CD1c-positive myeloid dendritic cell (primary cell): ENCODE data around the gene GC.
"Not testable (repeated sequence)": the region's sequence is repeated elsewhere in the genome, so short reads cannot be mapped to it uniquely, and the experiment has no call there.

Experiments
- DNase-seq: peaks from one replicate; pipeline ENCODE4 v3.0.0-alpha.2; 2016; ENCODE audit errors: extremely low spot score

GC gene, protein sequence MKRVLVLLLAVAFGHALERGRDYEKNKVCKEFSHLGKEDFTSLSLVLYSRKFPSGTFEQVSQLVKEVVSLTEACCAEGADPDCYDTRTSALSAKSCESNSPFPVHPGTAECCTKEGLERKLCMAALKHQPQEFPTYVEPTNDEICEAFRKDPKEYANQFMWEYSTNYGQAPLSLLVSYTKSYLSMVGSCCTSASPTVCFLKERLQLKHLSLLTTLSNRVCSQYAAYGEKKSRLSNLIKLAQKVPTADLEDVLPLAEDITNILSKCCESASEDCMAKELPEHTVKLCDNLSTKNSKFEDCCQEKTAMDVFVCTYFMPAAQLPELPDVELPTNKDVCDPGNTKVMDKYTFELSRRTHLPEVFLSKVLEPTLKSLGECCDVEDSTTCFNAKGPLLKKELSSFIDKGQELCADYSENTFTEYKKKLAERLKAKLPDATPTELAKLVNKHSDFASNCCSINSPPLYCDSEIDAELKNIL

GRCh38 chr4:71783972-71784371 lies at the start of gene GC:
TSS of gene GC (minus strand) at chr4:71784079. CDS start at chr4:71784018, 61 bp downstream.
- no peak for DNase-seq

- no peak for DNase-seq
These were observed 49.5 kb upstream of the GC start for GRCh38 chr4:71833232-71833900.

- DNase-seq = no peak
These were observed 48.2 kb upstream of the GC start for GRCh38 chr4:71832049-71832448.

DNA sequence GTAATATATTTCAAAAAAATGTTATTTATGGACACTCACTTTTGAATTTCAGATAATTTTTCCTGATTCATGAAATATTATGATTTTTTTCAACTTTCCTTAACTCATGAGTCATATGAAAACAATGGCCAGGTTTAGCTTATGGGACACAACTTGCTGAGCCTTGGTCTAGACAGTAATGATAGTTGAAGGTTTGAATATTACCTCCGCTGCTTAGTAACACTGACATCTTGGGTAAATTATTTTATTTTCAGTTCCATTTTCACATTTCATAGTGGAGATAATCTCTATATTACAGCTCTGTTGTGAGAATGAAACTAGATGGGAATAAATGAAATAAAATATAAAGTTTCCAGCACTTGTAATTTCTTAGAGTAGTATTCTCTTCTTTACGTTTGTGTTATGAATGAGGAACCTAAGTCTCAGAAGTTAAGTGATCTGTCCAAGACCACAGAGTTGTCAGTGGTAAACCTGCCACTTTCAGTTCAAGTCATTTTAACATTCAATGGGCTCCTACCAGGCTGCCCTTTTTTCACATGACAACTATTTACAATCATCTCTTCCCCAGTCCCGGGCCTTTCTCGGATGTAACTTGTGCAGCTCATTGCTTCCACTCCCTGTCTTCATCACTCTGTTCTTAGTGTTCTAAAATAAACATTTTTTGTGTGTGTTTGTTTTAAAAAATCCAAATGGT lies 46.8 kb upstream of the GC start:
- DNase-seq = no peak

- no peak for DNase-seq
These were observed 44.6 kb upstream of the GC start for GRCh38 chr4:71828470-71828869.

GRCh38 chr4:71827826-71828225 lies 43.9 kb upstream of the GC start:
- DNase-seq = no peak

DNA sequence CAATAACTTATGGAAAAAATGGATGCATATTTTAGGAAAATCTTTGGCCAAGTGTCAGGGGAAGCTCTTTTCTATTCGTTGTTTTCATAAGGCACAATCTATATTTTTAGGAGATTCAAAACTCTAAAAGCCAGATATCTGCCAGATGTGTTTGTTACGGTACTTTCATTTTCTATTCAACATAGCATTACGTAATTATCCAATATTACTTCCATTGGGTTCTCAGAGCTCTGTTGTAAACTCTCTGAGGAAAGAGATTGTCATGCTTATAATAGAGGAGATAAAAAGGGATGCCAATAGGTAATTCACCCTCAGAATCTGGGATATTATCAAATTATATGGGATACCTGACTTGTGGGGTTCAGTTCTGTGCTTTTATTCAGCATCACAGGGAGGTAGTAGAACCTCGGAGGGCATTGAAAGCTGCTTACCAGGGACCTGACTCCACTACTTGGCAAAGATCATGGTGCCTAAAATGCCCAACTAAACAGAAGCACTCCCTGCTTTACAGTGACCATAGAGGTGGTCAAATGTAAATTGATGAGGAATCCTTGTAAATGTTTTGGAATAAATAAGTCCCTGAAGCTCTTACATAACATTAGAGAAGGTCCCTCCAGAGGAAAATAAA lies 32.9 kb upstream of the GC start:
- DNase-seq = no peak

GRCh38 chr4:71814433-71814832 lies 30.6 kb upstream of the GC start:
- no peak for DNase-seq

DNA sequence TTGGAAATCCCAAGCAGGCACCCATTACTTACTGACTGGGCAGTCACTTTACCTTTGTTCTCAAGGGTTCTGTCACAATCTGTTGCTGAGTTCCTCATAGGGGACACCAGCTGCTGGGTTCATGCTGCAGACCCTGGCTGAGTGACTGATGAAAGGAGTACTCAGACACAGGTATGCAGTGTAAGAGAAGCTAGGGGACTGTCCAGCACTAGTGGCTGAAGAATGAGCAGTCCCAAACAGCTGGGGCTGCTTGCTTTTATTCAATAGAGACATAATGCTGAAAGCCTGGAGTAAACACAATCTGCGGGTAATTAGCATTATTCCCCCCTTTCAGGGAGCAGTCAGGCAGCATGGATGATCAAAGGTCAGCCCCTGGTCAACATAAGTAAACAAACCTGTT lies 25.9 kb upstream of the GC start:
- not testable (repeated sequence) for DNase-seq

DNA sequence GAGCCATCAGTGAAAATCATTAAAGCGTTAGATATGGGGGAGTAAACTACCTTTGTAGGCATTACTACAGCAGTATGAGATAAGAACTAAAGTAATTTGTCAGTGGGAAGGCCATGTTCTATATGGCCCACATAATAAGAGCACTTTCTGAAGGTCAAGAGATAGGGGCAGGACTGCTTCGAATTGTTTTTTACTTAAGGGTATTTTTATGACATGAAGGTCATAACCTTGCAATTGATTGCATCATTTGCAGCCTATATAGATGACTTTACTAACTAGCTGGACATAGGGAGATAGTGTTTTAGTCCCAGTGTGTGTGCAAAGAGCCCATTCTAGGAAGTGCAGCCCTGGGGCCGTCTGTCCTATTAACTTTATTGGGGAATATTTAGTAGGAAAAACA lies 23.6 kb upstream of the GC start:
- no peak for DNase-seq

GRCh38 chr4:71805230-71805629 lies 21.4 kb upstream of the GC start:
- not testable (repeated sequence) for DNase-seq

GRCh38 chr4:71804017-71804697 lies 20.3 kb upstream of the GC start:
- DNase-seq = not testable (repeated sequence)

DNA sequence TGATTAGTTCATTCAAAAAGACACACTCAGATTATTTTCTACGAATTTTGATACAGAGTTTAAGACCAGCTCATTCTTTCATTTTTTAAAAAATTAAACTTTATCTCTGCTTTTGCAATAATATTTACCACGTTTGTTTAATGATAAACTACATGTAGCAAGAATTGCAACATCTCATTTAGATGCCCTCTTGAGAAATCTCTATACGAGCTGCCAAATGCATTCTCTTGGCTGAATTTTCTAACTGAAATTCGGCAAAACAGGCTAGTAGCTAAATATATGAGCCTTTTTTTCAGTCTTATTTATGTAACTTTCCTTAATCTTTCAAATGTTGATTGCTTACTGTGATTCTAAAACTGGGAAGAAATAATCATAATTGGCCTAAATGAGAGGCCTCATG lies 2.1 kb upstream of the GC start:
- DNase-seq = no peak

GRCh38 chr4:71784569-71785197 lies 804 bp upstream of the GC start:
- no peak for DNase-seq

- no peak for DNase-seq
These were observed 6.0 kb downstream of the GC start for GRCh38 chr4:71777891-71778290.

GRCh38 chr4:71775449-71775848 lies 8.4 kb downstream of the GC start:
- DNase-seq = no peak

GRCh38 chr4:71774136-71774535 lies 9.7 kb downstream of the GC start:
- DNase-seq = no peak

- DNase-seq = no peak
These were observed 10.9 kb downstream of the GC start for GRCh38 chr4:71773004-71773403.

GRCh38 chr4:71772592-71772991 lies 11.3 kb downstream of the GC start:
- DNase-seq = no peak

- DNase-seq = no peak
These were observed 12.3 kb downstream of the GC start for GRCh38 chr4:71771613-71772012.

DNA sequence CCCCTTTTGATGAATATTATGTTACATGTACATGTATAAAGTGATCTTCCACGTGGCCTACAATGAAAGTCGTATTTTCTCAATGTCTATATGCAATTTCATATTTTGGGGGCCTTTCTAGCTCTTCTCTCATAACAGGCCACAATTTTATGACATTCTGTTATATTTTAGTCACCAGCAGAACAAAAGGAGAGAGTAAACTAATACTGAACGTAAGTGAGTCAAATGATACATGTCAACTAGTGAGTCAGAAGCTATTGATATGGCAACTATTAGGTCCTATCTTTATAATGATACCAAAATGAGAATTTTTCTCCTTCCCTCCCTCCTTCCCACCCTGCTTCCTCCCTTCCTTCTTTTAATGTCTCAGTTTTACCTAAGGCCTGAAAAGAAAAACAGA lies 14.4 kb downstream of the GC start:
- no peak for DNase-seq
